Omental fat pad (tissue), 4 donors: ENCODE data around the gene FSIP1. TPM values are rescaled to one million over a fixed set of nuclear protein-coding genes. Genes with fewer than 3 reads are reported as not detected.

Source experiments
- ATAC-seq: fragments of 150-250 bp; one replicate; pipeline ENCODE4 v1.9.1; 2016; ENCODE audit warnings: mild to moderate bottlenecking, moderate library complexity; ENCODE audit not compliant: low FRiP score
- DNase-seq: peaks from one replicate; pipeline ENCODE4 v3.0.0-alpha.2; 2019; ENCODE audit warnings: low spot score
- CTCF ChIP-seq, 3 donors: fragments of 450-650 bp; IDR thresholded peaks; one replicate each; pipeline ENCODE4 v1.5.1; 2016 to 2017; ENCODE audit warnings: antibody characterized with exemption in 3 of 3, mild to moderate bottlenecking in 3 of 3, moderate library complexity in 2 of 3
- total RNA-seq, 4 donors: library from RNA; depleted of rRNA; stranded (reverse); fragments of >200 nt; gene quantifications; one replicate each; pipeline ENCODE4 v1.1.0, GENCODE V29; 2016

Gene FSIP1
- total RNA-seq, 4 donors from 2014 or later, result 0.32 to 0.48 (median 0.41) TPM

GRCh38 chr15:39587096-39587721 lies 195.4 kb downstream of the FSIP1 start:
- ATAC-seq, result no peak
- no peak for DNase-seq
- no peak for TF ChIP-seq CTCF (IDR thresholded peaks at IDR 0.05)

GRCh38 chr15:39586387-39587095 lies 196.1 kb downstream of the FSIP1 start:
- ATAC-seq (no peak), DNase-seq (no peak)
- no peak for TF ChIP-seq CTCF (IDR thresholded peaks at IDR 0.05)

GRCh38 chr15:39585871-39586301 lies 196.8 kb downstream of the FSIP1 start:
- no peak for ATAC-seq
- DNase-seq, result no peak
- TF ChIP-seq CTCF (IDR thresholded peaks at IDR 0.05), result no peak

GRCh38 chr15:39585389-39585841 lies 197.2 kb downstream of the FSIP1 start:
- ATAC-seq (no peak), DNase-seq (no peak)
- no peak for TF ChIP-seq CTCF (IDR thresholded peaks at IDR 0.05)

- ATAC-seq (no peak), DNase-seq (no peak)
- TF ChIP-seq CTCF (IDR thresholded peaks at IDR 0.05), result no peak
Measured at GRCh38 chr15:39584662-39585388, 197.8 kb downstream of the FSIP1 start.

GRCh38 chr15:39584266-39584659 lies 198.4 kb downstream of the FSIP1 start:
- no peak for ATAC-seq
- no peak for TF ChIP-seq CTCF (IDR thresholded peaks at IDR 0.05)
- no peak for DNase-seq
